GM12878 (cell line): Measurements from ENCODE around the gene GLB1L2. TPM values are rescaled to one million over a fixed set of nuclear protein-coding genes. Genes with fewer than 3 reads are reported as not detected.

Source experiments
- ATAC-seq: fragments of 200-7000 bp; cut with Tn5 transposase; 3 replicates; pipeline ENCODE4 v1.9.1; 2020; ENCODE audit warnings: mild to moderate bottlenecking, moderate library complexity
- BruUV-seq: library from RNA; stranded (reverse); fragments of 400-500 nt; replicated peaks from 2 replicates; lab custom pipeline; 2021; lab: Mats Ljungman, UMichigan
- CTCF ChIA-PET: fragments of 300-600 bp; sonication (Branson Sonifier 250); formaldehyde crosslinking; extraction: SDS; loops from one replicate; lab custom pipeline; 2021; ENCODE audit warnings: inconsistent platforms; lab: Yijun Ruan, JAX
- POLR2A ChIA-PET: fragments of 350-600 bp; formaldehyde crosslinking; extraction: SDS; loops from one replicate; lab custom pipeline; 2021; ENCODE audit warnings: inconsistent platforms; lab: Charles Lee
- RAD21 ChIA-PET: fragments of 300-600 bp; sonication (Branson Sonifier 250); formaldehyde crosslinking; loops from one replicate; lab custom pipeline; 2023; ENCODE audit warnings: antibody characterized with exemption; ENCODE audit not compliant: unreplicated experiment; lab: Charles Lee
- SMC1A ChIA-PET: fragments of 300-600 bp; sonication (Branson Sonifier 250); formaldehyde crosslinking; loops from one replicate; lab custom pipeline; 2023; ENCODE audit not compliant: unreplicated experiment, uncharacterized antibody; lab: Charles Lee
- DNase-seq: peaks from one replicate; pipeline ENCODE4 v3.0.0-alpha.2; 2011; ENCODE audit warnings: low read depth, low spot score
- FAIRE-seq: peaks from 3 replicates; lab custom pipeline; 2011; peaks lifted over from hg19 to GRCh38; lab: Jason Lieb, UNC
- H2AFZ ChIP-seq: 2 replicates; pipeline ENCODE4 v1.6.0; 2011; ENCODE audit warnings: low read depth, low read length, control low read depth; ENCODE audit not compliant: control insufficient read depth
- H3K27ac ChIP-seq: 2 replicates; pipeline ENCODE4 v1.5.1; 2011; ENCODE audit warnings: control low read depth; ENCODE audit not compliant: control insufficient read depth, insufficient read depth
- H3K27me3 ChIP-seq, 2 experiments: replicated peaks in 1 of 2; 2 replicates each; pipeline versions ENCODE4 v1.6.0 to v1.6.1; 2011; ENCODE audit warnings: low read length in 1 of 2; ENCODE audit not compliant: control insufficient read depth in 2 of 2, insufficient read depth in 2 of 2
- H3K36me3 ChIP-seq, 2 experiments: 2 replicates each; pipeline ENCODE4 v1.5.1; 2011; ENCODE audit warnings: low read length in 1 of 2; ENCODE audit not compliant: control insufficient read depth in 2 of 2, insufficient read depth in 2 of 2
- H3K4me1 ChIP-seq: 2 replicates; pipeline ENCODE4 v1.6.1; 2011; ENCODE audit warnings: mild to moderate bottlenecking, low read length, moderate library complexity, mixed read lengths; ENCODE audit not compliant: control insufficient read depth, insufficient read depth
- H3K4me2 ChIP-seq: 2 replicates; pipeline ENCODE4 v1.6.0; 2011; ENCODE audit warnings: control low read depth; ENCODE audit not compliant: control insufficient read depth, insufficient read depth
- H3K4me3 ChIP-seq: fragments of 200-600 bp; sonication (generic); 2 replicates; pipeline ENCODE4 v1.5.1; 2016
- H3K79me2 ChIP-seq: 2 replicates; pipeline ENCODE4 v1.6.0; 2011; ENCODE audit warnings: low read length; ENCODE audit not compliant: control insufficient read depth, insufficient read depth
- H3K9ac ChIP-seq: 2 replicates; pipeline ENCODE4 v1.8.0; 2011; ENCODE audit warnings: low read length, control low read depth, mixed read lengths; ENCODE audit not compliant: control insufficient read depth, insufficient read depth
- H3K9me3 ChIP-seq: replicated peaks from 3 replicates; pipeline ENCODE4 v1.5.1; 2011; ENCODE audit warnings: mild to moderate bottlenecking, low read length; ENCODE audit not compliant: control insufficient read depth, insufficient read depth
- H4K20me1 ChIP-seq: 2 replicates; pipeline ENCODE4 v1.6.0; 2011; ENCODE audit not compliant: control insufficient read depth, insufficient read depth
- ASH2L ChIP-seq: fragments of 300-600, 200-600 bp; sonication (generic); IDR thresholded peaks from 2 replicates; pipeline ENCODE4 v1.6.1; 2017; ENCODE audit warnings: low read depth, mild to moderate bottlenecking, borderline replicate concordance
- CBX3 ChIP-seq: fragments of 200-600 bp; sonication (generic); IDR thresholded peaks from 2 replicates; pipeline ENCODE4 v1.6.1; 2016; ENCODE audit warnings: low read depth, borderline replicate concordance
- EED ChIP-seq: sonication (generic); IDR thresholded peaks from 2 replicates; pipeline ENCODE4 v1.6.1; 2016; ENCODE audit warnings: antibody characterized with exemption, low read depth
- FOS ChIP-seq: IDR thresholded peaks from 3 replicates; pipeline ENCODE4 v1.6.1; 2011; ENCODE audit warnings: borderline replicate concordance; ENCODE audit not compliant: insufficient read length; ENCODE audit errors: extremely low read depth
- FOXM1 ChIP-seq: IDR thresholded peaks from 2 replicates; pipeline ENCODE4 v1.6.1; 2012; ENCODE audit warnings: low read depth, mild to moderate bottlenecking, inconsistent platforms, low read length, moderate library complexity
- IKZF2 ChIP-seq, 2 experiments: fragments of 450-650 bp; IDR thresholded peaks; 2 replicates each; pipeline ENCODE4 v1.6.1; 2017; ENCODE audit warnings: mild to moderate bottlenecking in 2 of 2, moderate library complexity in 2 of 2
- NFYB ChIP-seq: IDR thresholded peaks from 2 replicates; pipeline ENCODE4 v1.6.1; 2011; ENCODE audit warnings: low read depth, mild to moderate bottlenecking, low read length, improper control_type of control experiment, moderate library complexity; ENCODE audit not compliant: insufficient read depth
- PML ChIP-seq: IDR thresholded peaks from 2 replicates; pipeline ENCODE4 v1.6.1; 2012; ENCODE audit warnings: low read length, inconsistent platforms
- POLR2AphosphoS5 ChIP-seq: IDR thresholded peaks from 2 replicates; pipeline ENCODE4 v1.6.1; 2011; ENCODE audit warnings: mild to moderate bottlenecking, low read length, inconsistent platforms
- RBBP5 ChIP-seq: fragments of 200-600 bp; sonication (generic); conservative IDR thresholded peaks from 2 replicates; pipeline ENCODE4 v1.6.1; 2016
- SREBF2 ChIP-seq: IDR thresholded peaks from 2 replicates; pipeline ENCODE4 v1.6.1; 2012; ENCODE audit warnings: mild to moderate bottlenecking, low read length
- SUZ12 ChIP-seq: fragments of 200-600 bp; sonication (generic); IDR thresholded peaks from one replicate; pipeline ENCODE4 v1.6.1; 2018; ENCODE audit warnings: antibody characterized with exemption, mild to moderate bottlenecking; ENCODE audit not compliant: unreplicated experiment
- WGBS: methylation state at CpG from one replicate; pipeline ENCODE4 v1.1.6; 2016; ENCODE audit warnings: low lambda C conversion rate; ENCODE audit not compliant: insufficient replicate concordance, insufficient coverage; ENCODE audit errors: missing lambda C conversion rate; 5-methylcytosine and 5-hydroxymethylcytosine counted together
- in situ Hi-C: fragments of 300-500 bp; cut with MboI; formaldehyde crosslinking; loops from 9 replicates; pipeline ENCODE4 v1.14.3; 2018; ENCODE audit warnings: mixed read lengths
- intact Hi-C: fragments of 100-400 bp; cut with micrococcal nuclease; formaldehyde crosslinking; loops from one replicate; pipeline ENCODE4 v1.14.2; 2022; ENCODE audit not compliant: unreplicated experiment
- polyA plus RNA-seq, 11 experiments: library from polyadenylated mRNA; depleted of rRNA in 4 of 11; unstranded in 6 of 11; stranded (reverse) in 5 of 11; fragments of >200 nt; fragmentation: Nextera tagmentation in 4 of 11; fragmentation: Illumina TruSeq in 1 of 11; extraction: Ambion mirVana in 4 of 11; extraction: Trizol in 1 of 11; gene quantifications; 1 replicate in 1 of 11; 2 replicates in 10 of 11; pipeline versions ENCODE4 v1.2.1 to v1.2.3, GENCODE V29; 2011 to 2016; ENCODE audit warnings: inconsistent platforms in 2 of 11, missing spikeins in 2 of 11, low read depth in 1 of 11
- total RNA-seq, 4 experiments: library from RNA; depleted of rRNA in 3 of 4; stranded (reverse); fragments of >200 nt in 3 of 4; fragmentation: Illumina TruSeq in 1 of 4; extraction: Trizol in 1 of 4; gene quantifications; 2 replicates each; pipeline versions ENCODE4 v1.2.1 to v1.2.3, GENCODE V29; 2013 to 2021
- TF ChIP-seq, protein P1 (sequence below): fragments of 450-650 bp; IDR thresholded peaks from 2 replicates; pipeline ENCODE4 v1.6.1; 2017; ENCODE audit warnings: antibody characterized with exemption, mild to moderate bottlenecking, moderate library complexity
- TF ChIP-seq, protein P2 (sequence below): IDR thresholded peaks from 2 replicates; pipeline ENCODE4 v1.6.1; 2011; ENCODE audit warnings: borderline replicate concordance, low read depth, mild to moderate bottlenecking, moderate library complexity, low read length; ENCODE audit not compliant: insufficient read depth, poor library complexity, severe bottlenecking
- TF ChIP-seq, protein P3 (sequence below): fragments of 150-350 bp; IDR thresholded peaks from 2 replicates; pipeline ENCODE4 v1.6.1; 2016; ENCODE audit warnings: low read depth, low read length

Gene GLB1L2
- total and polyA plus RNA-seq, 10 of the 15 experiments (the other 5 are each of a cell fraction or from before 2014, with no cell fraction given) = 0.04 to 0.85 (median 0.49) TPM

DNA sequence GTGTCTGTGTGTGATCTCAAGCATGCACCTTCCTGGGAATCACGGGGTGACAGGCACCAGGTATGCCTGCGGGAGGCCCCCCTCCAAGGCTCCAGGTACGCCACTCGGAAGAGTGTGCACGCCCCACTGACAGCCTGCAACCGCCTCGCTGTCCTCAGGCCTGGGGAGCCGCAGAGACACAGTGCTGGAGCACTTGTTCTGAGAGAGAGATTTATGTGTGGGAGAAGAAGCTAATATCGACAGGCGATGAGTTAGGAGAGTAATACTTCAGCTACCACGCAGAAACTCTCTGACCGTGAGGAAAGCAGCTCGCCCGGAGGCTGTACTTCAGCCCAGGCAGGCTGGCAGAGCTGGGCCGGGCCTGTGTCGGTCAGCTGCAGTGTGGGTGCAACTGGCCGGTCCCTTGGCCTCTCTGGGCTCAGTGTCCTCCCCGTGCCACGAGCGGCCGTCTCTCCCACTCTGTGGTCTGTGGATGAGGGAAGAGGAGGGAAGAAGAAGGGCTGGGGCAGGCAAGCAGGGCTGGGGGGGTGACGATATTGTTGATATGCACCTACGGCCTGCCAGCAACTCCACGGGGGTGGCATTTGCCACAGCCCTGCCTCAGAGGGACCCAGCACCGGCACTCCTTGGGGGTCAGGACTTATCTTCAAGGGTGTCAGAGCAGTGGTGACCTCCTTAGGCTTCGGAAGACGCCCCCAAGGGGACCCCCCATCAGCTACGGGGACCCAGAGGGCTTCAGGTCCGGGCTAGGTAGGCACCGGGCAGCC lies 73.0 kb downstream of the GLB1L2 start:
- H3K9me3 ChIP-seq = no peaks in the 10 kb centered on the region
- CTCF ChIA-PET = no interaction called here
- in situ Hi-C loops = no loop called here
- no peak overlapping the region for H3K27ac ChIP-seq
- H3K4me2 ChIP-seq = no peak overlapping the region
- TF ChIP-seq FOS = no peak
- TF ChIP-seq ASH2L = no peak
- TF ChIP-seq NFYB = no peak
- TF ChIP-seq, protein P1, sequence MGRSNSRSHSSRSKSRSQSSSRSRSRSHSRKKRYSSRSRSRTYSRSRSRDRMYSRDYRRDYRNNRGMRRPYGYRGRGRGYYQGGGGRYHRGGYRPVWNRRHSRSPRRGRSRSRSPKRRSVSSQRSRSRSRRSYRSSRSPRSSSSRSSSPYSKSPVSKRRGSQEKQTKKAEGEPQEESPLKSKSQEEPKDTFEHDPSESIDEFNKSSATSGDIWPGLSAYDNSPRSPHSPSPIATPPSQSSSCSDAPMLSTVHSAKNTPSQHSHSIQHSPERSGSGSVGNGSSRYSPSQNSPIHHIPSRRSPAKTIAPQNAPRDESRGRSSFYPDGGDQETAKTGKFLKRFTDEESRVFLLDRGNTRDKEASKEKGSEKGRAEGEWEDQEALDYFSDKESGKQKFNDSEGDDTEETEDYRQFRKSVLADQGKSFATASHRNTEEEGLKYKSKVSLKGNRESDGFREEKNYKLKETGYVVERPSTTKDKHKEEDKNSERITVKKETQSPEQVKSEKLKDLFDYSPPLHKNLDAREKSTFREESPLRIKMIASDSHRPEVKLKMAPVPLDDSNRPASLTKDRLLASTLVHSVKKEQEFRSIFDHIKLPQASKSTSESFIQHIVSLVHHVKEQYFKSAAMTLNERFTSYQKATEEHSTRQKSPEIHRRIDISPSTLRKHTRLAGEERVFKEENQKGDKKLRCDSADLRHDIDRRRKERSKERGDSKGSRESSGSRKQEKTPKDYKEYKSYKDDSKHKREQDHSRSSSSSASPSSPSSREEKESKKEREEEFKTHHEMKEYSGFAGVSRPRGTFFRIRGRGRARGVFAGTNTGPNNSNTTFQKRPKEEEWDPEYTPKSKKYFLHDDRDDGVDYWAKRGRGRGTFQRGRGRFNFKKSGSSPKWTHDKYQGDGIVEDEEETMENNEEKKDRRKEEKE = no peak
- TF ChIP-seq, protein P2, sequence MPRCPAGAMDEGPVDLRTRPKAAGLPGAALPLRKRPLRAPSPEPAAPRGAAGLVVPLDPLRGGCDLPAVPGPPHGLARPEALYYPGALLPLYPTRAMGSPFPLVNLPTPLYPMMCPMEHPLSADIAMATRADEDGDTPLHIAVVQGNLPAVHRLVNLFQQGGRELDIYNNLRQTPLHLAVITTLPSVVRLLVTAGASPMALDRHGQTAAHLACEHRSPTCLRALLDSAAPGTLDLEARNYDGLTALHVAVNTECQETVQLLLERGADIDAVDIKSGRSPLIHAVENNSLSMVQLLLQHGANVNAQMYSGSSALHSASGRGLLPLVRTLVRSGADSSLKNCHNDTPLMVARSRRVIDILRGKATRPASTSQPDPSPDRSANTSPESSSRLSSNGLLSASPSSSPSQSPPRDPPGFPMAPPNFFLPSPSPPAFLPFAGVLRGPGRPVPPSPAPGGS = no peak
- TF ChIP-seq FOXM1 = no peak
- no peak for TF ChIP-seq SUZ12
- TF ChIP-seq IKZF2 (IDR thresholded peaks at IDR 0.05) = no peak
- no peak for TF ChIP-seq EED
- no peak for TF ChIP-seq PML
- TF ChIP-seq SREBF2 = no peak
- no peak for TF ChIP-seq CBX3
- TF ChIP-seq POLR2AphosphoS5 = no peak
- no peak for TF ChIP-seq RBBP5
- TF ChIP-seq, protein P3, sequence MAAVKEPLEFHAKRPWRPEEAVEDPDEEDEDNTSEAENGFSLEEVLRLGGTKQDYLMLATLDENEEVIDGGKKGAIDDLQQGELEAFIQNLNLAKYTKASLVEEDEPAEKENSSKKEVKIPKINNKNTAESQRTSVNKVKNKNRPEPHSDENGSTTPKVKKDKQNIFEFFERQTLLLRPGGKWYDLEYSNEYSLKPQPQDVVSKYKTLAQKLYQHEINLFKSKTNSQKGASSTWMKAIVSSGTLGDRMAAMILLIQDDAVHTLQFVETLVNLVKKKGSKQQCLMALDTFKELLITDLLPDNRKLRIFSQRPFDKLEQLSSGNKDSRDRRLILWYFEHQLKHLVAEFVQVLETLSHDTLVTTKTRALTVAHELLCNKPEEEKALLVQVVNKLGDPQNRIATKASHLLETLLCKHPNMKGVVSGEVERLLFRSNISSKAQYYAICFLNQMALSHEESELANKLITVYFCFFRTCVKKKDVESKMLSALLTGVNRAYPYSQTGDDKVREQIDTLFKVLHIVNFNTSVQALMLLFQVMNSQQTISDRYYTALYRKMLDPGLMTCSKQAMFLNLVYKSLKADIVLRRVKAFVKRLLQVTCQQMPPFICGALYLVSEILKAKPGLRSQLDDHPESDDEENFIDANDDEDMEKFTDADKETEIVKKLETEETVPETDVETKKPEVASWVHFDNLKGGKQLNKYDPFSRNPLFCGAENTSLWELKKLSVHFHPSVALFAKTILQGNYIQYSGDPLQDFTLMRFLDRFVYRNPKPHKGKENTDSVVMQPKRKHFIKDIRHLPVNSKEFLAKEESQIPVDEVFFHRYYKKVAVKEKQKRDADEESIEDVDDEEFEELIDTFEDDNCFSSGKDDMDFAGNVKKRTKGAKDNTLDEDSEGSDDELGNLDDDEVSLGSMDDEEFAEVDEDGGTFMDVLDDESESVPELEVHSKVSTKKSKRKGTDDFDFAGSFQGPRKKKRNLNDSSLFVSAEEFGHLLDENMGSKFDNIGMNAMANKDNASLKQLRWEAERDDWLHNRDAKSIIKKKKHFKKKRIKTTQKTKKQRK = no peak
- TF ChIP-seq, all 136 proteins: peak for 0
- Histone ChIP-seq H3K9ac (no peak overlapping the region), H3K36me3 (no peaks in the 10 kb centered on the region), H3K4me1 (no peaks in the 10 kb centered on the region), H4K20me1 (no peaks in the 10 kb centered on the region), H3K27me3 (0 out of 4 replicates have a peak, but pooled peaks cover 0 to 1% of the 10 kb centered on the region in 2 experiments), H3K79me2 (no peaks in the 10 kb centered on the region), H2AFZ (no peak overlapping the region), H3K4me3 (no peak overlapping the region)
- BruUV-seq = no TSS peak
- no peak for FAIRE-seq
- ChIA-PET RAD21 (no interaction called here), POLR2A (no interaction called here), SMC1A (no interaction called here)
- no peak for ATAC-seq
- DNase-seq = no peak
- WGBS = 41% methylated on average over 29 of the region's 30 CpGs
- intact Hi-C loops = no loop called here
